Measurements from ENCODE around the gene CSMD2.
A peak's percentile ranks its signal among the peaks of the same experiment; 100 is the strongest.

- TF ChIP-seq CTCF (IDR thresholded peaks at IDR 0.05) (peak; percentile 60 to 94 (median 86)), POLR2AphosphoS5 (IDR thresholded peaks at IDR 0.05) (no peak)
Measured at GRCh38 chr1:33633019-33633801, 531.8 kb downstream of the CSMD2 start.

Measured in sigmoid colon (tissue), 4 donors.